Panc1 (cell line): Measurements from ENCODE around the gene CDCA4.
"Not testable (repeated sequence)": the region's sequence is repeated elsewhere in the genome, so short reads cannot be mapped to it uniquely, and the experiment has no call there.

Source experiments
- POLR2AphosphoS5 ChIP-seq: IDR thresholded peaks from 2 replicates; pipeline ENCODE4 v1.6.1; 2012; ENCODE audit warnings: mild to moderate bottlenecking, low read depth, low read length, moderate library complexity
- SIN3A ChIP-seq: IDR thresholded peaks from 2 replicates; pipeline ENCODE4 v1.6.1; 2012; ENCODE audit warnings: low read depth, mild to moderate bottlenecking, low read length, moderate library complexity, borderline replicate concordance; ENCODE audit not compliant: insufficient read depth
- TF ChIP-seq, protein P1 (sequence below): fragments of 450-650 bp; IDR thresholded peaks from 2 replicates; pipeline ENCODE4 v1.5.1; 2017; ENCODE audit warnings: mild to moderate bottlenecking

DNA sequence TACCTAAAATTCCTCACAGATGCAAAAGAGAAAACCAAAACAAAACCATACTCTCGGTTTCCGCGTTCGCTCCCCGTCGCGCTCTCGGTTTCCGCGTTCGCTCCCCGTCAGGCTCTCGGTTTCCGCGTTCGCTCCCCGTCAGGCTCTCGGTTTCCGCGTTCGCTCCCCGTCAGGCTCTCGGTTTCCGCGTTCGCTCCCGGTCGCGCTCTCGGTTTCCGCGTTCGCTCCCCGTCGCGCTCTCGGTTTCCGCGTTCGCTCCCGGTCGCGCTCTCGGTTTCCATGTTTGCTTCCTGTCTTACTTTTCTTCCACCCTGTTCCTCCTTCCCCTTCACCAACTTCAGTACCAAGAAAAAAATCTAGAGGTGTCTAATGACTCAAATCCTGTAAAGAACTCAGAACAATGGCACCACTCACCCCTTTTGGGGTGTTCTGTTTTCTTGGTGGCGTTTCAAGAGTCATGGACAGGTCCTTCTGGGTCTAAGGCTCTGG, 12.6 kb upstream of the CDCA4 start:
- TF ChIP-seq, protein P1, sequence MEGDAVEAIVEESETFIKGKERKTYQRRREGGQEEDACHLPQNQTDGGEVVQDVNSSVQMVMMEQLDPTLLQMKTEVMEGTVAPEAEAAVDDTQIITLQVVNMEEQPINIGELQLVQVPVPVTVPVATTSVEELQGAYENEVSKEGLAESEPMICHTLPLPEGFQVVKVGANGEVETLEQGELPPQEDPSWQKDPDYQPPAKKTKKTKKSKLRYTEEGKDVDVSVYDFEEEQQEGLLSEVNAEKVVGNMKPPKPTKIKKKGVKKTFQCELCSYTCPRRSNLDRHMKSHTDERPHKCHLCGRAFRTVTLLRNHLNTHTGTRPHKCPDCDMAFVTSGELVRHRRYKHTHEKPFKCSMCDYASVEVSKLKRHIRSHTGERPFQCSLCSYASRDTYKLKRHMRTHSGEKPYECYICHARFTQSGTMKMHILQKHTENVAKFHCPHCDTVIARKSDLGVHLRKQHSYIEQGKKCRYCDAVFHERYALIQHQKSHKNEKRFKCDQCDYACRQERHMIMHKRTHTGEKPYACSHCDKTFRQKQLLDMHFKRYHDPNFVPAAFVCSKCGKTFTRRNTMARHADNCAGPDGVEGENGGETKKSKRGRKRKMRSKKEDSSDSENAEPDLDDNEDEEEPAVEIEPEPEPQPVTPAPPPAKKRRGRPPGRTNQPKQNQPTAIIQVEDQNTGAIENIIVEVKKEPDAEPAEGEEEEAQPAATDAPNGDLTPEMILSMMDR: not testable (repeated sequence)
- TF ChIP-seq POLR2AphosphoS5, SIN3A: not testable (repeated sequence)
